ENCODE results near the gene JAKMIP3. TPM values are rescaled to one million over a fixed set of nuclear protein-coding genes. Genes with fewer than 3 reads are reported as not detected.

JAKMIP3 gene
- total and polyA plus RNA-seq, 9 of the 15 experiments (the other 6 are each of a cell fraction or from before 2014, with no cell fraction given), result 0.04 TPM; not detected in 8

- TF ChIP-seq, protein P1, sequence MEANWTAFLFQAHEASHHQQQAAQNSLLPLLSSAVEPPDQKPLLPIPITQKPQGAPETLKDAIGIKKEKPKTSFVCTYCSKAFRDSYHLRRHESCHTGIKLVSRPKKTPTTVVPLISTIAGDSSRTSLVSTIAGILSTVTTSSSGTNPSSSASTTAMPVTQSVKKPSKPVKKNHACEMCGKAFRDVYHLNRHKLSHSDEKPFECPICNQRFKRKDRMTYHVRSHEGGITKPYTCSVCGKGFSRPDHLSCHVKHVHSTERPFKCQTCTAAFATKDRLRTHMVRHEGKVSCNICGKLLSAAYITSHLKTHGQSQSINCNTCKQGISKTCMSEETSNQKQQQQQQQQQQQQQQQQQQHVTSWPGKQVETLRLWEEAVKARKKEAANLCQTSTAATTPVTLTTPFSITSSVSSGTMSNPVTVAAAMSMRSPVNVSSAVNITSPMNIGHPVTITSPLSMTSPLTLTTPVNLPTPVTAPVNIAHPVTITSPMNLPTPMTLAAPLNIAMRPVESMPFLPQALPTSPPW (CRISPR knock-in tag; IDR thresholded peaks at IDR 0.05), result peak; percentile 26; the same call in 1 of the 2 replicates
- TF ChIP-seq, protein P2, sequence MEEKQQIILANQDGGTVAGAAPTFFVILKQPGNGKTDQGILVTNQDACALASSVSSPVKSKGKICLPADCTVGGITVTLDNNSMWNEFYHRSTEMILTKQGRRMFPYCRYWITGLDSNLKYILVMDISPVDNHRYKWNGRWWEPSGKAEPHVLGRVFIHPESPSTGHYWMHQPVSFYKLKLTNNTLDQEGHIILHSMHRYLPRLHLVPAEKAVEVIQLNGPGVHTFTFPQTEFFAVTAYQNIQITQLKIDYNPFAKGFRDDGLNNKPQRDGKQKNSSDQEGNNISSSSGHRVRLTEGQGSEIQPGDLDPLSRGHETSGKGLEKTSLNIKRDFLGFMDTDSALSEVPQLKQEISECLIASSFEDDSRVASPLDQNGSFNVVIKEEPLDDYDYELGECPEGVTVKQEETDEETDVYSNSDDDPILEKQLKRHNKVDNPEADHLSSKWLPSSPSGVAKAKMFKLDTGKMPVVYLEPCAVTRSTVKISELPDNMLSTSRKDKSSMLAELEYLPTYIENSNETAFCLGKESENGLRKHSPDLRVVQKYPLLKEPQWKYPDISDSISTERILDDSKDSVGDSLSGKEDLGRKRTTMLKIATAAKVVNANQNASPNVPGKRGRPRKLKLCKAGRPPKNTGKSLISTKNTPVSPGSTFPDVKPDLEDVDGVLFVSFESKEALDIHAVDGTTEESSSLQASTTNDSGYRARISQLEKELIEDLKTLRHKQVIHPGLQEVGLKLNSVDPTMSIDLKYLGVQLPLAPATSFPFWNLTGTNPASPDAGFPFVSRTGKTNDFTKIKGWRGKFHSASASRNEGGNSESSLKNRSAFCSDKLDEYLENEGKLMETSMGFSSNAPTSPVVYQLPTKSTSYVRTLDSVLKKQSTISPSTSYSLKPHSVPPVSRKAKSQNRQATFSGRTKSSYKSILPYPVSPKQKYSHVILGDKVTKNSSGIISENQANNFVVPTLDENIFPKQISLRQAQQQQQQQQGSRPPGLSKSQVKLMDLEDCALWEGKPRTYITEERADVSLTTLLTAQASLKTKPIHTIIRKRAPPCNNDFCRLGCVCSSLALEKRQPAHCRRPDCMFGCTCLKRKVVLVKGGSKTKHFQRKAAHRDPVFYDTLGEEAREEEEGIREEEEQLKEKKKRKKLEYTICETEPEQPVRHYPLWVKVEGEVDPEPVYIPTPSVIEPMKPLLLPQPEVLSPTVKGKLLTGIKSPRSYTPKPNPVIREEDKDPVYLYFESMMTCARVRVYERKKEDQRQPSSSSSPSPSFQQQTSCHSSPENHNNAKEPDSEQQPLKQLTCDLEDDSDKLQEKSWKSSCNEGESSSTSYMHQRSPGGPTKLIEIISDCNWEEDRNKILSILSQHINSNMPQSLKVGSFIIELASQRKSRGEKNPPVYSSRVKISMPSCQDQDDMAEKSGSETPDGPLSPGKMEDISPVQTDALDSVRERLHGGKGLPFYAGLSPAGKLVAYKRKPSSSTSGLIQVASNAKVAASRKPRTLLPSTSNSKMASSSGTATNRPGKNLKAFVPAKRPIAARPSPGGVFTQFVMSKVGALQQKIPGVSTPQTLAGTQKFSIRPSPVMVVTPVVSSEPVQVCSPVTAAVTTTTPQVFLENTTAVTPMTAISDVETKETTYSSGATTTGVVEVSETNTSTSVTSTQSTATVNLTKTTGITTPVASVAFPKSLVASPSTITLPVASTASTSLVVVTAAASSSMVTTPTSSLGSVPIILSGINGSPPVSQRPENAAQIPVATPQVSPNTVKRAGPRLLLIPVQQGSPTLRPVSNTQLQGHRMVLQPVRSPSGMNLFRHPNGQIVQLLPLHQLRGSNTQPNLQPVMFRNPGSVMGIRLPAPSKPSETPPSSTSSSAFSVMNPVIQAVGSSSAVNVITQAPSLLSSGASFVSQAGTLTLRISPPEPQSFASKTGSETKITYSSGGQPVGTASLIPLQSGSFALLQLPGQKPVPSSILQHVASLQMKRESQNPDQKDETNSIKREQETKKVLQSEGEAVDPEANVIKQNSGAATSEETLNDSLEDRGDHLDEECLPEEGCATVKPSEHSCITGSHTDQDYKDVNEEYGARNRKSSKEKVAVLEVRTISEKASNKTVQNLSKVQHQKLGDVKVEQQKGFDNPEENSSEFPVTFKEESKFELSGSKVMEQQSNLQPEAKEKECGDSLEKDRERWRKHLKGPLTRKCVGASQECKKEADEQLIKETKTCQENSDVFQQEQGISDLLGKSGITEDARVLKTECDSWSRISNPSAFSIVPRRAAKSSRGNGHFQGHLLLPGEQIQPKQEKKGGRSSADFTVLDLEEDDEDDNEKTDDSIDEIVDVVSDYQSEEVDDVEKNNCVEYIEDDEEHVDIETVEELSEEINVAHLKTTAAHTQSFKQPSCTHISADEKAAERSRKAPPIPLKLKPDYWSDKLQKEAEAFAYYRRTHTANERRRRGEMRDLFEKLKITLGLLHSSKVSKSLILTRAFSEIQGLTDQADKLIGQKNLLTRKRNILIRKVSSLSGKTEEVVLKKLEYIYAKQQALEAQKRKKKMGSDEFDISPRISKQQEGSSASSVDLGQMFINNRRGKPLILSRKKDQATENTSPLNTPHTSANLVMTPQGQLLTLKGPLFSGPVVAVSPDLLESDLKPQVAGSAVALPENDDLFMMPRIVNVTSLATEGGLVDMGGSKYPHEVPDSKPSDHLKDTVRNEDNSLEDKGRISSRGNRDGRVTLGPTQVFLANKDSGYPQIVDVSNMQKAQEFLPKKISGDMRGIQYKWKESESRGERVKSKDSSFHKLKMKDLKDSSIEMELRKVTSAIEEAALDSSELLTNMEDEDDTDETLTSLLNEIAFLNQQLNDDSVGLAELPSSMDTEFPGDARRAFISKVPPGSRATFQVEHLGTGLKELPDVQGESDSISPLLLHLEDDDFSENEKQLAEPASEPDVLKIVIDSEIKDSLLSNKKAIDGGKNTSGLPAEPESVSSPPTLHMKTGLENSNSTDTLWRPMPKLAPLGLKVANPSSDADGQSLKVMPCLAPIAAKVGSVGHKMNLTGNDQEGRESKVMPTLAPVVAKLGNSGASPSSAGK (IDR thresholded peaks at IDR 0.05), result 0 out of 2 replicates have a peak, but pooled peaks have one; percentile 12
- TF ChIP-seq FIP1L1 (IDR thresholded peaks at IDR 0.05; ENCODE audit: low read depth, low read length, poor library complexity, severe bottlenecking), result no peak
- no peak for TF ChIP-seq STAT5B (CRISPR knock-in tag; IDR thresholded peaks at IDR 0.05)
- TF ChIP-seq RBFOX2 (IDR thresholded peaks at IDR 0.05; ENCODE audit: low read depth, low read length), result no peak
- no peak for TF ChIP-seq WHSC1 (IDR thresholded peaks at IDR 0.05; ENCODE audit: low read length)
- no peak for TF ChIP-seq MTF1 (CRISPR knock-in tag; IDR thresholded peaks at IDR 0.05; ENCODE audit: borderline replicate concordance)
- no peak for TF ChIP-seq SMC3 (conservative IDR thresholded peaks at IDR 0.05; ENCODE audit: insufficient read depth, low read depth, low read length)
- TF ChIP-seq, protein P3, sequence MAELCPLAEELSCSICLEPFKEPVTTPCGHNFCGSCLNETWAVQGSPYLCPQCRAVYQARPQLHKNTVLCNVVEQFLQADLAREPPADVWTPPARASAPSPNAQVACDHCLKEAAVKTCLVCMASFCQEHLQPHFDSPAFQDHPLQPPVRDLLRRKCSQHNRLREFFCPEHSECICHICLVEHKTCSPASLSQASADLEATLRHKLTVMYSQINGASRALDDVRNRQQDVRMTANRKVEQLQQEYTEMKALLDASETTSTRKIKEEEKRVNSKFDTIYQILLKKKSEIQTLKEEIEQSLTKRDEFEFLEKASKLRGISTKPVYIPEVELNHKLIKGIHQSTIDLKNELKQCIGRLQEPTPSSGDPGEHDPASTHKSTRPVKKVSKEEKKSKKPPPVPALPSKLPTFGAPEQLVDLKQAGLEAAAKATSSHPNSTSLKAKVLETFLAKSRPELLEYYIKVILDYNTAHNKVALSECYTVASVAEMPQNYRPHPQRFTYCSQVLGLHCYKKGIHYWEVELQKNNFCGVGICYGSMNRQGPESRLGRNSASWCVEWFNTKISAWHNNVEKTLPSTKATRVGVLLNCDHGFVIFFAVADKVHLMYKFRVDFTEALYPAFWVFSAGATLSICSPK (IDR thresholded peaks at IDR 0.05; ENCODE audit: borderline replicate concordance), result no peak
- no peak for TF ChIP-seq PRMT5 (CRISPR knock-in tag; IDR thresholded peaks at IDR 0.05)
- no peak for TF ChIP-seq ZKSCAN1 (IDR thresholded peaks at IDR 0.05; ENCODE audit: low read depth, low read length)
- peak; percentile 32; the same call in 1 of the 2 replicates for TF ChIP-seq BHLHE40 (IDR thresholded peaks at IDR 0.05; ENCODE audit: low read length)
- TF ChIP-seq POLR2A (conservative IDR thresholded peaks at IDR 0.05), result no peak
Measured at GRCh38 chr10:132075909-132076577, 10.3 kb downstream of the JAKMIP3 start (continued).

Data from K562 (cell line).